Stomach (tissue), 9 donors: ENCODE data around the gene CDHR4. TPM values are rescaled to one million over a fixed set of nuclear protein-coding genes. Genes with fewer than 3 reads are reported as not detected.
A peak's percentile ranks its signal among the peaks of the same experiment; 100 is the strongest.

ENCODE experiments used
- DNase-seq, 2 donors: peaks; one replicate each; pipeline versions ENCODE4 v3.0.0 to v3.0.0-alpha.2; 2013 to 2019
- H3K27ac ChIP-seq, 5 donors: fragments of 200-600 bp in 4 of 5; sonication (generic) in 4 of 5; one replicate each; pipeline ENCODE4 v1.5.1; 2013 to 2019; ENCODE audit warnings: mild to moderate bottlenecking in 1 of 5, moderate library complexity in 1 of 5
- H3K27me3 ChIP-seq, 3 donors: fragments of 200-600 bp; sonication (generic); one replicate each; pipeline ENCODE4 v1.5.1; 2017 to 2019; ENCODE audit warnings: mixed run types in 1 of 3
- H3K36me3 ChIP-seq, 4 donors: fragments of 200-600 bp; sonication (generic); 1 replicate in 3 of 4; 2 replicates in 1 of 4; pipeline ENCODE4 v1.5.1; 2016 to 2019
- H3K4me1 ChIP-seq, 4 donors: fragments of 200-600 bp; sonication (generic); one replicate each; pipeline ENCODE4 v1.5.1; 2016 to 2019
- H3K4me3 ChIP-seq, 4 donors: fragments of 200-600 bp; sonication (generic) in 3 of 4; one replicate each; pipeline ENCODE4 v1.5.1; 2016 to 2019; ENCODE audit warnings: mild to moderate bottlenecking in 1 of 4
- H3K9me3 ChIP-seq, 4 donors: fragments of 200-600 bp; sonication (generic); one replicate each; pipeline ENCODE4 v1.5.1; 2016 to 2019
- CTCF ChIP-seq, 7 experiments: fragments of 450-650 bp in 4 of 7; fragments of 200-600 bp in 3 of 7; sonication (generic) in 3 of 7; IDR thresholded peaks; one replicate each; pipeline ENCODE4 v1.5.1; 2016 to 2019; ENCODE audit warnings: antibody characterized with exemption in 7 of 7, control low read depth in 2 of 7, mild to moderate bottlenecking in 1 of 7
- EP300 ChIP-seq: sonication (generic); formaldehyde crosslinking; IDR thresholded peaks from one replicate; pipeline ENCODE4 v1.6.1; 2017; ENCODE audit warnings: antibody characterized with exemption
- POLR2A ChIP-seq, 4 donors: fragments of 450-650 bp; IDR thresholded peaks; one replicate each; pipeline ENCODE4 v1.6.1; 2016; ENCODE audit warnings: antibody characterized with exemption in 4 of 4, control low read depth in 2 of 4, mild to moderate bottlenecking in 1 of 4, moderate library complexity in 1 of 4
- POLR2AphosphoS5 ChIP-seq, 3 donors: sonication (generic); formaldehyde crosslinking; IDR thresholded peaks; one replicate each; pipeline ENCODE4 v1.6.1; 2016; ENCODE audit warnings: antibody characterized with exemption in 3 of 3
- WGBS, 5 donors: extraction: QIAGEN DNeasy Blood & Tissue Kit in 3 of 5; methylation state at CpG; one replicate each; pipeline versions ENCODE4 v1.1.5 to v1.1.7; 2013 to 2018; 5-methylcytosine and 5-hydroxymethylcytosine counted together
- intact Hi-C: fragments of 100-400 bp; cut with DNase I; formaldehyde crosslinking; loops from one replicate; pipeline ENCODE4 v1.15.1; 2023; ENCODE audit warnings: low total_unique reads
- polyA plus RNA-seq, 3 donors: library from polyadenylated mRNA; stranded (reverse); fragments of 200-250 nt; gene quantifications; one replicate each; pipeline ENCODE4 v1.2.3, GENCODE V29; 2013
- total RNA-seq, 5 donors: library from RNA; depleted of rRNA; stranded (reverse); fragments of >200 nt; gene quantifications; one replicate each; pipeline versions ENCODE4 v1.1.0 to v1.2.3, GENCODE V29; 2014 to 2016
- donor health status: healthy with polysubstance abuse.
- donor health status: Bipolar disorder and iron deficiency.
- donor health status: healthy.

Gene CDHR4
- total and polyA plus RNA-seq, 8 donors = under 0.01 to 0.73 (median 0.18) TPM; not detected in 5

GRCh38 chr3:49763981-49764380 lies 35.7 kb downstream of the CDHR4 start:
- no peaks in the 10 kb centered on the region for H3K27me3 ChIP-seq
- intact Hi-C loops = no loop called here
- TF ChIP-seq POLR2A (IDR thresholded peaks at IDR 0.05) = no peak
- TF ChIP-seq EP300 = no peak
- TF ChIP-seq POLR2AphosphoS5 (IDR thresholded peaks at IDR 0.05) = no peak
- TF ChIP-seq CTCF (IDR thresholded peaks at IDR 0.05) = no peak
- peaks cover 0 to 19% (median 16%) of the 10 kb centered on the region in 4 donors for H3K36me3 ChIP-seq
- peaks cover 0 to 14% (median 6%) of the 10 kb centered on the region in 4 donors for H3K4me1 ChIP-seq
- H3K9me3 ChIP-seq = no peaks in the 10 kb centered on the region
- no peak for DNase-seq
- 94 to 98% (median 97%) methylated on average over 4 of the region's 4 CpGs for WGBS, 5 donors
- no peak overlapping the region for H3K27ac ChIP-seq
- no peak overlapping the region for H3K4me3 ChIP-seq

- Histone ChIP-seq H3K4me1 (peaks cover 0 to 30% (median 14%) of the 10 kb centered on the region in 4 donors), H3K27ac (no peak overlapping the region), H3K9me3 (no peaks in the 10 kb centered on the region), H3K27me3 (no peaks in the 10 kb centered on the region), H3K4me3 (no peak overlapping the region), H3K36me3 (peaks cover 0 to 19% (median 16%) of the 10 kb centered on the region in 4 donors)
- TF ChIP-seq POLR2AphosphoS5 (IDR thresholded peaks at IDR 0.05) (no peak), CTCF (IDR thresholded peaks at IDR 0.05) (no peak)
- intact Hi-C loops = no loop called here
- DNase-seq = no peak
- 88 to 94% (median 93%) methylated on average over 3 of the region's 3 CpGs for WGBS, 5 donors
These were observed 38.0 kb downstream of the CDHR4 start for GRCh38 chr3:49761661-49762060.

- intact Hi-C loops = no loop called here
- no peak for TF ChIP-seq POLR2AphosphoS5 (IDR thresholded peaks at IDR 0.05)
- TF ChIP-seq POLR2A (IDR thresholded peaks at IDR 0.05) = no peak
- TF ChIP-seq CTCF (IDR thresholded peaks at IDR 0.05) = no peak
- no peak for TF ChIP-seq EP300
- Histone ChIP-seq H3K36me3 (peaks cover 0 to 8% (median 6%) of the 10 kb centered on the region in 4 donors), H3K4me1 (peaks cover 0 to 48% (median 22%) of the 10 kb centered on the region in 4 donors), H3K27ac (no peak overlapping the region), H3K4me3 (no peak overlapping the region), H3K9me3 (no peaks in the 10 kb centered on the region), H3K27me3 (no peaks in the 10 kb centered on the region)
- DNase-seq = peak in 1 of 2 donors; percentile 20
- 19 to 44% (median 34%) methylated on average over 1 of the region's 1 CpG for WGBS, 5 donors
These were observed 40.4 kb downstream of the CDHR4 start for GRCh38 chr3:49759226-49759625.

- intact Hi-C loops = no loop called here
- WGBS, 5 donors = 47 to 66% (median 59%) methylated on average over 2 of the region's 2 CpGs
These were observed 42.5 kb downstream of the CDHR4 start for GRCh38 chr3:49757197-49757596.

More at GRCh38 chr3:49757197-49757596, 42.5 kb downstream of the CDHR4 start:
- Histone ChIP-seq H3K4me3 (no peak overlapping the region), H3K4me1 (peaks cover 7 to 59% (median 32%) of the 10 kb centered on the region in 4 donors), H3K27me3 (no peaks in the 10 kb centered on the region), H3K36me3 (no peaks in the 10 kb centered on the region), H3K9me3 (no peaks in the 10 kb centered on the region), H3K27ac (no peak overlapping the region)
- TF ChIP-seq POLR2AphosphoS5 (IDR thresholded peaks at IDR 0.05) (no peak), EP300 (no peak), CTCF (IDR thresholded peaks at IDR 0.05) (no peak), POLR2A (IDR thresholded peaks at IDR 0.05) (no peak)
- DNase-seq = no peak
